ENCODE results near the gene KPNA4. TPM values are rescaled to one million over a fixed set of nuclear protein-coding genes. Genes with fewer than 3 reads are reported as not detected.

KPNA4 gene
- polyA plus RNA-seq, 2 of the 4 experiments (the other 2 are of a cell fraction): 35.0 to 36.5 TPM

DNA sequence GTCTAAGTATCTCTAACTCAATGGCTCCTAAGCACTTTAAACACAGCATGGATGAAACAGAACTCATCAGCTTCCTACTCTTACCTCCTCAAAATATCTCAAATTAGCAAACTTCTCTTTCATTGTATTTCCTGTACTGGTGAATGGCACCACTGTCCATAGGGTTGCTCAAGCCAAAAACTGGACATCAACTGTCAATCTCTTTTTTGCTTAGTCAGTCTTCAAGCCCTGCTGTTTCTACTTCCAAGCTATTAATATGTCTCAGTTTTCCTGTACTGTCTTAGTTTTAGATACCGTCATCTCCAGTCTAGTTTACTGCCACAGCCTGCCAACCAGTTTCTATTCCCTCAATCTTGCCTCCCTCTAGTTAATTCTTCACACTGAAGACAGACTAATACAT is 48.3 kb upstream of the KPNA4 start:
- WGBS (ENCODE audit: missing lambda C conversion rate): 80% methylated on average over 1 of the region's 1 CpG
- no peak overlapping the region for H3K27ac ChIP-seq
- H3K4me2 ChIP-seq: no peak overlapping the region
- POLR2A ChIA-PET: no interaction called here
- CTCF ChIA-PET: no interaction called here
- no peaks in the 10 kb centered on the region for H3K9me3 ChIP-seq
- TF ChIP-seq, protein P1, sequence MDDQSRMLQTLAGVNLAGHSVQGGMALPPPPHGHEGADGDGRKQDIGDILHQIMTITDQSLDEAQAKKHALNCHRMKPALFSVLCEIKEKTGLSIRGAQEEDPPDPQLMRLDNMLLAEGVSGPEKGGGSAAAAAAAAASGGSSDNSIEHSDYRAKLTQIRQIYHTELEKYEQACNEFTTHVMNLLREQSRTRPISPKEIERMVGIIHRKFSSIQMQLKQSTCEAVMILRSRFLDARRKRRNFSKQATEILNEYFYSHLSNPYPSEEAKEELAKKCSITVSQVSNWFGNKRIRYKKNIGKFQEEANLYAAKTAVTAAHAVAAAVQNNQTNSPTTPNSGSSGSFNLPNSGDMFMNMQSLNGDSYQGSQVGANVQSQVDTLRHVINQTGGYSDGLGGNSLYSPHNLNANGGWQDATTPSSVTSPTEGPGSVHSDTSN (IDR thresholded peaks at IDR 0.05): no peak
- TF ChIP-seq FOSL2 (IDR thresholded peaks at IDR 0.05): no peak
- no peak for TF ChIP-seq FOSL2 (CRISPR knock-in tag; IDR thresholded peaks at IDR 0.05)
- no peak for TF ChIP-seq HEYL (CRISPR knock-in tag; IDR thresholded peaks at IDR 0.05)
- no peak for TF ChIP-seq KDM1A (IDR thresholded peaks at IDR 0.05; ENCODE audit: low read depth)
- TF ChIP-seq JUNB (IDR thresholded peaks at IDR 0.05): no peak
- TF ChIP-seq CBX8 (IDR thresholded peaks at IDR 0.05): no peak
- no peak for TF ChIP-seq HDAC2 (IDR thresholded peaks at IDR 0.05)
- TF ChIP-seq, protein P2, sequence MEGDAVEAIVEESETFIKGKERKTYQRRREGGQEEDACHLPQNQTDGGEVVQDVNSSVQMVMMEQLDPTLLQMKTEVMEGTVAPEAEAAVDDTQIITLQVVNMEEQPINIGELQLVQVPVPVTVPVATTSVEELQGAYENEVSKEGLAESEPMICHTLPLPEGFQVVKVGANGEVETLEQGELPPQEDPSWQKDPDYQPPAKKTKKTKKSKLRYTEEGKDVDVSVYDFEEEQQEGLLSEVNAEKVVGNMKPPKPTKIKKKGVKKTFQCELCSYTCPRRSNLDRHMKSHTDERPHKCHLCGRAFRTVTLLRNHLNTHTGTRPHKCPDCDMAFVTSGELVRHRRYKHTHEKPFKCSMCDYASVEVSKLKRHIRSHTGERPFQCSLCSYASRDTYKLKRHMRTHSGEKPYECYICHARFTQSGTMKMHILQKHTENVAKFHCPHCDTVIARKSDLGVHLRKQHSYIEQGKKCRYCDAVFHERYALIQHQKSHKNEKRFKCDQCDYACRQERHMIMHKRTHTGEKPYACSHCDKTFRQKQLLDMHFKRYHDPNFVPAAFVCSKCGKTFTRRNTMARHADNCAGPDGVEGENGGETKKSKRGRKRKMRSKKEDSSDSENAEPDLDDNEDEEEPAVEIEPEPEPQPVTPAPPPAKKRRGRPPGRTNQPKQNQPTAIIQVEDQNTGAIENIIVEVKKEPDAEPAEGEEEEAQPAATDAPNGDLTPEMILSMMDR (IDR thresholded peaks at IDR 0.05): no peak
- TF ChIP-seq CHD4 (IDR thresholded peaks at IDR 0.05; ENCODE audit: borderline replicate concordance): no peak
- no peak for TF ChIP-seq EHF (CRISPR knock-in tag; IDR thresholded peaks at IDR 0.05)
- TF ChIP-seq, protein P3, sequence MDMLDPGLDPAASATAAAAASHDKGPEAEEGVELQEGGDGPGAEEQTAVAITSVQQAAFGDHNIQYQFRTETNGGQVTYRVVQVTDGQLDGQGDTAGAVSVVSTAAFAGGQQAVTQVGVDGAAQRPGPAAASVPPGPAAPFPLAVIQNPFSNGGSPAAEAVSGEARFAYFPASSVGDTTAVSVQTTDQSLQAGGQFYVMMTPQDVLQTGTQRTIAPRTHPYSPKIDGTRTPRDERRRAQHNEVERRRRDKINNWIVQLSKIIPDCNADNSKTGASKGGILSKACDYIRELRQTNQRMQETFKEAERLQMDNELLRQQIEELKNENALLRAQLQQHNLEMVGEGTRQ (IDR thresholded peaks at IDR 0.05): no peak
- no peak for TF ChIP-seq EHMT2 (IDR thresholded peaks at IDR 0.05; ENCODE audit: low read depth)
- TF ChIP-seq, protein P4, sequence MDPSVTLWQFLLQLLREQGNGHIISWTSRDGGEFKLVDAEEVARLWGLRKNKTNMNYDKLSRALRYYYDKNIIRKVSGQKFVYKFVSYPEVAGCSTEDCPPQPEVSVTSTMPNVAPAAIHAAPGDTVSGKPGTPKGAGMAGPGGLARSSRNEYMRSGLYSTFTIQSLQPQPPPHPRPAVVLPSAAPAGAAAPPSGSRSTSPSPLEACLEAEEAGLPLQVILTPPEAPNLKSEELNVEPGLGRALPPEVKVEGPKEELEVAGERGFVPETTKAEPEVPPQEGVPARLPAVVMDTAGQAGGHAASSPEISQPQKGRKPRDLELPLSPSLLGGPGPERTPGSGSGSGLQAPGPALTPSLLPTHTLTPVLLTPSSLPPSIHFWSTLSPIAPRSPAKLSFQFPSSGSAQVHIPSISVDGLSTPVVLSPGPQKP (IDR thresholded peaks at IDR 0.05; ENCODE audit: low read depth, low read length): no peak
- TF ChIP-seq, protein P5, sequence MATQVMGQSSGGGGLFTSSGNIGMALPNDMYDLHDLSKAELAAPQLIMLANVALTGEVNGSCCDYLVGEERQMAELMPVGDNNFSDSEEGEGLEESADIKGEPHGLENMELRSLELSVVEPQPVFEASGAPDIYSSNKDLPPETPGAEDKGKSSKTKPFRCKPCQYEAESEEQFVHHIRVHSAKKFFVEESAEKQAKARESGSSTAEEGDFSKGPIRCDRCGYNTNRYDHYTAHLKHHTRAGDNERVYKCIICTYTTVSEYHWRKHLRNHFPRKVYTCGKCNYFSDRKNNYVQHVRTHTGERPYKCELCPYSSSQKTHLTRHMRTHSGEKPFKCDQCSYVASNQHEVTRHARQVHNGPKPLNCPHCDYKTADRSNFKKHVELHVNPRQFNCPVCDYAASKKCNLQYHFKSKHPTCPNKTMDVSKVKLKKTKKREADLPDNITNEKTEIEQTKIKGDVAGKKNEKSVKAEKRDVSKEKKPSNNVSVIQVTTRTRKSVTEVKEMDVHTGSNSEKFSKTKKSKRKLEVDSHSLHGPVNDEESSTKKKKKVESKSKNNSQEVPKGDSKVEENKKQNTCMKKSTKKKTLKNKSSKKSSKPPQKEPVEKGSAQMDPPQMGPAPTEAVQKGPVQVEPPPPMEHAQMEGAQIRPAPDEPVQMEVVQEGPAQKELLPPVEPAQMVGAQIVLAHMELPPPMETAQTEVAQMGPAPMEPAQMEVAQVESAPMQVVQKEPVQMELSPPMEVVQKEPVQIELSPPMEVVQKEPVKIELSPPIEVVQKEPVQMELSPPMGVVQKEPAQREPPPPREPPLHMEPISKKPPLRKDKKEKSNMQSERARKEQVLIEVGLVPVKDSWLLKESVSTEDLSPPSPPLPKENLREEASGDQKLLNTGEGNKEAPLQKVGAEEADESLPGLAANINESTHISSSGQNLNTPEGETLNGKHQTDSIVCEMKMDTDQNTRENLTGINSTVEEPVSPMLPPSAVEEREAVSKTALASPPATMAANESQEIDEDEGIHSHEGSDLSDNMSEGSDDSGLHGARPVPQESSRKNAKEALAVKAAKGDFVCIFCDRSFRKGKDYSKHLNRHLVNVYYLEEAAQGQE (IDR thresholded peaks at IDR 0.05): no peak
- no peak for TF ChIP-seq NPAS2 (CRISPR knock-in tag; IDR thresholded peaks at IDR 0.05; ENCODE audit: borderline replicate concordance)
- TF ChIP-seq ESRRA (IDR thresholded peaks at IDR 0.05; ENCODE audit: borderline replicate concordance, low read length): no peak
- no peak for TF ChIP-seq KDM5A (IDR thresholded peaks at IDR 0.05)
- no peak for TF ChIP-seq HOXA7 (CRISPR knock-in tag; IDR thresholded peaks at IDR 0.05)
- TF ChIP-seq NFE2L2 (conservative IDR thresholded peaks at IDR 0.05; ENCODE audit: low read length): no peak
- no peak for TF ChIP-seq HOXB13 (CRISPR knock-in tag; IDR thresholded peaks at IDR 0.05; ENCODE audit: low read depth)
- DNase-seq (ENCODE audit: low read depth in 1 of 2, low spot score in 1 of 2): no peak
- H3K4me1 ChIP-seq: peaks cover 9% of the 10 kb centered on the region; the same call in 2 of the 3 replicates
- no peak for FAIRE-seq
- no peak overlapping the region for H3K4me3 ChIP-seq
- ATAC-seq: no peak
